Panc1 (cell line): ENCODE data around the gene CAND2. TPM values are rescaled to one million over a fixed set of nuclear protein-coding genes. Genes with fewer than 3 reads are reported as not detected.
A peak's percentile ranks its signal among the peaks of the same experiment; 100 is the strongest.
"Not testable (repeated sequence)": the region's sequence is repeated elsewhere in the genome, so short reads cannot be mapped to it uniquely, and the experiment has no call there.

ENCODE experiments used
- ATAC-seq: fragments of 200-7000 bp; cut with Tn5 transposase; 2 replicates; pipeline ENCODE4 v1.9.1; 2020; ENCODE audit warnings: mild to moderate bottlenecking, moderate library complexity
- BruUV-seq: library from RNA; stranded (reverse); fragments of 400-500 nt; replicated peaks from 2 replicates; lab custom pipeline; 2021; lab: Mats Ljungman, UMichigan
- CTCF ChIA-PET: fragments of 300-600 bp; sonication (Branson Sonifier 250); formaldehyde crosslinking; loops from one replicate; lab custom pipeline; 2022; ENCODE audit warnings: antibody characterized with exemption; lab: Charles Lee
- POLR2A ChIA-PET: fragments of 300-600 bp; sonication (Branson Sonifier 250); formaldehyde crosslinking; loops from one replicate; lab custom pipeline; 2022; ENCODE audit warnings: antibody characterized with exemption; lab: Charles Lee
- DNase-seq: peaks from one replicate; pipeline ENCODE4 v3.0.0-alpha.2; 2010; ENCODE audit warnings: low read depth, low spot score
- H3K27ac ChIP-seq: 2 replicates; pipeline ENCODE4 v1.5.1; 2011; ENCODE audit warnings: mild to moderate bottlenecking, low read length, inconsistent platforms
- H3K27me3 ChIP-seq: fragments of 200-500 bp; sonication (Bioruptor generic); 2 replicates; pipeline ENCODE4 v1.6.0; 2014; ENCODE audit warnings: low read length, inconsistent platforms; ENCODE audit not compliant: control insufficient read depth, insufficient read depth
- H3K36me3 ChIP-seq: fragments of 200-500 bp; sonication (Bioruptor generic); 2 replicates; pipeline ENCODE4 v1.5.1; 2014; ENCODE audit warnings: inconsistent platforms, mild to moderate bottlenecking, low read length, moderate library complexity; ENCODE audit not compliant: control insufficient read depth, insufficient read depth
- H3K4me1 ChIP-seq: 2 replicates; pipeline ENCODE4 v1.5.1; 2011; ENCODE audit warnings: inconsistent platforms, mild to moderate bottlenecking, low read length, moderate library complexity; ENCODE audit not compliant: control insufficient read depth, insufficient read depth
- H3K4me3 ChIP-seq, 2 experiments: 2 replicates each; pipeline ENCODE4 v1.5.1; 2011 to 2012; ENCODE audit warnings: low read depth in 2 of 2, low read length in 2 of 2, mild to moderate bottlenecking in 2 of 2, inconsistent platforms in 1 of 2, moderate library complexity in 1 of 2
- H3K9me3 ChIP-seq: fragments of 200-500 bp; sonication (Bioruptor generic); 2 replicates; pipeline ENCODE4 v1.5.1; 2014; ENCODE audit warnings: low read depth, mild to moderate bottlenecking, inconsistent platforms, low read length, moderate library complexity; ENCODE audit not compliant: control insufficient read depth, insufficient read depth
- CTCF ChIP-seq: fragments of 450-650 bp; IDR thresholded peaks from 2 replicates; pipeline ENCODE4 v1.5.1; 2017; ENCODE audit warnings: mild to moderate bottlenecking
- POLR2AphosphoS5 ChIP-seq: IDR thresholded peaks from 2 replicates; pipeline ENCODE4 v1.6.1; 2012; ENCODE audit warnings: mild to moderate bottlenecking, low read depth, low read length, moderate library complexity
- SIN3A ChIP-seq: IDR thresholded peaks from 2 replicates; pipeline ENCODE4 v1.6.1; 2012; ENCODE audit warnings: low read depth, mild to moderate bottlenecking, low read length, moderate library complexity, borderline replicate concordance; ENCODE audit not compliant: insufficient read depth
- TCF7L2 ChIP-seq: IDR thresholded peaks from 2 replicates; pipeline ENCODE4 v1.6.1; 2011; ENCODE audit warnings: mild to moderate bottlenecking, low read depth, low read length, inconsistent platforms
- in situ Hi-C: cut with HindIII; loops from 2 replicates; pipeline ENCODE4 v1.10.0; 2016; ENCODE audit warnings: low sequenced_read_pairs, low pct_unique_long_range_greater_than_20kb
- intact Hi-C: fragments of 100-400 bp; cut with micrococcal nuclease; formaldehyde crosslinking; loops from one replicate; pipeline ENCODE4 v1.10.0; 2022; ENCODE audit not compliant: unreplicated experiment
- total RNA-seq: library from RNA; stranded (reverse); gene quantifications from one replicate; pipeline ENCODE4 v1.2.1, GENCODE V29; 2021; ENCODE audit not compliant: unreplicated experiment
- TF ChIP-seq, protein P1 (sequence below), 2 experiments: IDR thresholded peaks; 2 replicates each; pipeline ENCODE4 v1.6.1; 2011 to 2012; ENCODE audit warnings: low read depth in 2 of 2, control low read depth in 1 of 2, low read length in 1 of 2, mild to moderate bottlenecking in 1 of 2, moderate library complexity in 1 of 2; ENCODE audit not compliant: insufficient read depth in 1 of 2

Gene CAND2
- total RNA-seq, 1 experiment from 2014 or later = 0.13 TPM

DNA sequence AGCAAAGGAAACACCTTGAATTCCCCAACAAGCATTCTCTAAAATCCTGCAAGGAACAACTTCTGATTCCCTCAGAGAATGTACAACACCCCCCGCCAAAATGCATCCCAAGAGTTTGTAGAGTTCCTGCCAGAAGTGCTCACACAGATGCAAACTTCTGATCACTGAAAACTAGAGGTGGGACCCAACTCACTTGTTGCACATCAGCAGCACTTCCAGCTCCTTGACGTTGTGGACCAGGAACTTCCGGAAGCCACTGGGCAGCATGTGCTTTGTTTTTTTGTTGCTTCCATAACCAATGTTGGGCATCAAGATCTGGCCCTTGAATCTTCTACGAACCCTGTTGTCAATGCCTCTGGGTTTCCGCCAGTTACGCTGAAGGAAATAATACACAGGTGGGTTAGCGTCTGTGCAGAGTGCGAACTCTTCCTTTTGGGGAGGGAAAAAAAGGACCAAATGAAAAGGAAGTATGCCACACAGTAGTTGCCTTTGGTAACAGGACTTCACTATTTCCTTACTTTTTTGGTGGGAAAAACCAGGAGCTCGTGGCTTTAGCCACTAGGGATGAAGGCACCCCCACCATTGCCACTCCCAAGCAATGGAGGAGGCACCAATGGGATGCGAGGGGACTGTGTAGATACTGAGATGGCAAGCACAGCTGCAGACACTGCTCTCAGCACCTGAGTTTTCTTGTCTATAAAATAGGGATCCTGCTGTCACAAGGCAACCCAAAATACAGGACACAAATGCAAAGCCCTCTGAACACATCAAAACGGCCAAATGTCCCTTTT is 42.9 kb downstream of the CAND2 start:
- no peak for TF ChIP-seq SIN3A
- TF ChIP-seq TCF7L2 = no peak
- TF ChIP-seq CTCF = no peak
- no peak for TF ChIP-seq POLR2AphosphoS5
- TF ChIP-seq, protein P1, sequence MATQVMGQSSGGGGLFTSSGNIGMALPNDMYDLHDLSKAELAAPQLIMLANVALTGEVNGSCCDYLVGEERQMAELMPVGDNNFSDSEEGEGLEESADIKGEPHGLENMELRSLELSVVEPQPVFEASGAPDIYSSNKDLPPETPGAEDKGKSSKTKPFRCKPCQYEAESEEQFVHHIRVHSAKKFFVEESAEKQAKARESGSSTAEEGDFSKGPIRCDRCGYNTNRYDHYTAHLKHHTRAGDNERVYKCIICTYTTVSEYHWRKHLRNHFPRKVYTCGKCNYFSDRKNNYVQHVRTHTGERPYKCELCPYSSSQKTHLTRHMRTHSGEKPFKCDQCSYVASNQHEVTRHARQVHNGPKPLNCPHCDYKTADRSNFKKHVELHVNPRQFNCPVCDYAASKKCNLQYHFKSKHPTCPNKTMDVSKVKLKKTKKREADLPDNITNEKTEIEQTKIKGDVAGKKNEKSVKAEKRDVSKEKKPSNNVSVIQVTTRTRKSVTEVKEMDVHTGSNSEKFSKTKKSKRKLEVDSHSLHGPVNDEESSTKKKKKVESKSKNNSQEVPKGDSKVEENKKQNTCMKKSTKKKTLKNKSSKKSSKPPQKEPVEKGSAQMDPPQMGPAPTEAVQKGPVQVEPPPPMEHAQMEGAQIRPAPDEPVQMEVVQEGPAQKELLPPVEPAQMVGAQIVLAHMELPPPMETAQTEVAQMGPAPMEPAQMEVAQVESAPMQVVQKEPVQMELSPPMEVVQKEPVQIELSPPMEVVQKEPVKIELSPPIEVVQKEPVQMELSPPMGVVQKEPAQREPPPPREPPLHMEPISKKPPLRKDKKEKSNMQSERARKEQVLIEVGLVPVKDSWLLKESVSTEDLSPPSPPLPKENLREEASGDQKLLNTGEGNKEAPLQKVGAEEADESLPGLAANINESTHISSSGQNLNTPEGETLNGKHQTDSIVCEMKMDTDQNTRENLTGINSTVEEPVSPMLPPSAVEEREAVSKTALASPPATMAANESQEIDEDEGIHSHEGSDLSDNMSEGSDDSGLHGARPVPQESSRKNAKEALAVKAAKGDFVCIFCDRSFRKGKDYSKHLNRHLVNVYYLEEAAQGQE (IDR thresholded peaks at IDR 0.05; ENCODE audit: insufficient read depth in 1 of 2, low read depth in 2 of 2, low read length in 1 of 2) = no peak
- CTCF ChIA-PET = no interaction called here
- H3K9me3 ChIP-seq = no peaks in the 10 kb centered on the region
- peak overlapping the region; percentile 96 to 99 for H3K4me3 ChIP-seq
- POLR2A ChIA-PET = no interaction called here
- in situ Hi-C loops = no loop called here
- DNase-seq (no peak), ATAC-seq (no peak)
- no TSS peak for BruUV-seq
- peaks cover 48% of the 10 kb centered on the region for H3K36me3 ChIP-seq
- intact Hi-C loops = no loop called here
- peak overlapping the region; percentile 93 for H3K27ac ChIP-seq
- H3K27me3 ChIP-seq = no peaks in the 10 kb centered on the region
- H3K4me1 ChIP-seq = peaks cover 19% of the 10 kb centered on the region

- peak overlapping the region; percentile 96 to 99 for H3K4me3 ChIP-seq
- peaks cover 19% of the 10 kb centered on the region for H3K4me1 ChIP-seq
- ATAC-seq, POLR2A ChIA-PET, BruUV-seq, in situ Hi-C loops, H3K27me3 ChIP-seq, intact Hi-C loops, CTCF ChIA-PET, DNase-seq, H3K9me3 ChIP-seq: not testable (repeated sequence)
- peaks cover 43% of the 10 kb centered on the region for H3K36me3 ChIP-seq
- H3K27ac ChIP-seq = peak overlapping the region; percentile 93
Observed at GRCh38 chr3:12840148-12840547, 43.7 kb downstream of the CAND2 start.

DNA sequence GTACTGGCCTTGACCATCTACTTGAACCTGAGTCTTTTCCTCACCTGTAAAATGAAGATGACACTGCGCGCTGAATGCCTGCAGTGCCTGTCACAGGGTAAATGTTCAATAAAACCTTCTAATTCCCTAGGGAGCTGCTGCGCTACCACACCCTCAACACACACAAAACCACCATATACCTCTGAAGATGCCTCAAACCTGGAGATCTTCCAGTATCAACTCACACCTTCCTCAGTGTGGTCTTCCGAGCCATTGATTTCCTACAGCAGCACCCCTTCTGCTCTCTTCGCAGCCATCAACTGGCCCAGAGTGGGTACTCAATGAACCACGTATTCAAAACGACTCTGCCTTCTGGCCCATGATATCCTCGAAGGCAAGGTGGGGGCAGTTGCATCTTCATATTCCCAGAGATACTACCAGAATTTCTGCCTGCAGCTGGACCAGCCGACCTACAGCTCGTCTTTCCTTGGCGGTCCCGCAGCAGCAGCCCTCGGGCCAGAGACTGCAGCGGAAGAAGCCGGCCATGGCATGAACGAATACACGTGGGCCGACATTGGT is 44.2 kb downstream of the CAND2 start:
- intact Hi-C loops = no loop called here

More for the DNA sequence above, 44.2 kb downstream of the CAND2 start:
- H3K4me3 ChIP-seq = peak overlapping the region; percentile 96 to 99
- no peaks in the 10 kb centered on the region for H3K9me3 ChIP-seq
- POLR2A ChIA-PET = no interaction called here
- DNase-seq (no peak), ATAC-seq (peak; percentile 52; the same call in 1 of the 2 replicates)
- no peaks in the 10 kb centered on the region for H3K27me3 ChIP-seq
- BruUV-seq = TSS peak; percentile 75
- TF ChIP-seq TCF7L2 (no peak), SIN3A (no peak), POLR2AphosphoS5 (no peak), CTCF (no peak)
- TF ChIP-seq, protein P1 (IDR thresholded peaks at IDR 0.05; ENCODE audit: insufficient read depth in 1 of 2, low read depth in 2 of 2, low read length in 1 of 2) = no peak
- peaks cover 19% of the 10 kb centered on the region for H3K4me1 ChIP-seq
- CTCF ChIA-PET = interaction anchor here (0.5 to 1.8 kb wide), 2 partner anchors 30 to 204 kb away, joined by 3 to 6 read pairs; no protein-coding TSS in a partner anchor
- in situ Hi-C loops = no loop called here
- H3K27ac ChIP-seq = peak overlapping the region; percentile 93
- peaks cover 39% of the 10 kb centered on the region for H3K36me3 ChIP-seq
